CD4-positive, CD25-positive, alpha-beta regulatory T cell (primary cell): ENCODE data around the gene CFAP97D1. TPM values are rescaled to one million over a fixed set of nuclear protein-coding genes. Genes with fewer than 3 reads are reported as not detected.

ENCODE experiments used
- ATAC-seq, 2 donors: fragments of 150-1000 bp; cut with Tn5 transposase; one replicate each; pipeline ENCODE4 v1.10.0; 2021; ENCODE audit warnings: low read depth in 2 of 2, moderate number of reproducible peaks in 2 of 2, moderate library complexity in 1 of 2
- DNase-seq, 3 donors: peaks; one replicate each; pipeline versions ENCODE4 v3.0.0 to v3.0.0-alpha.2; 2012 to 2022; ENCODE audit warnings: mixed read lengths in 1 of 3
- H3K27ac ChIP-seq: one replicate; pipeline ENCODE4 v1.7.0; 2013; ENCODE audit warnings: mild to moderate bottlenecking, low read length; ENCODE audit not compliant: insufficient read depth, poor library complexity, severe bottlenecking
- H3K27me3 ChIP-seq: one replicate; pipeline ENCODE4 v1.7.0; 2013; ENCODE audit warnings: low read length; ENCODE audit not compliant: control insufficient read depth, insufficient read depth
- H3K36me3 ChIP-seq: one replicate; pipeline ENCODE4 v1.7.0; 2013; ENCODE audit warnings: mild to moderate bottlenecking, low read length, moderate library complexity; ENCODE audit not compliant: control insufficient read depth, insufficient read depth
- H3K4me1 ChIP-seq: 2 replicates; pipeline ENCODE4 v1.7.0; 2013; ENCODE audit warnings: mild to moderate bottlenecking, low read length; ENCODE audit not compliant: insufficient read depth, control insufficient read depth, poor library complexity, severe bottlenecking
- H3K4me3 ChIP-seq: one replicate; pipeline ENCODE4 v1.7.0; 2013; ENCODE audit warnings: low read depth, mild to moderate bottlenecking, low read length, moderate library complexity
- H3K9me3 ChIP-seq, 2 experiments: 1 replicate in 1 of 2; 2 replicates in 1 of 2; pipeline ENCODE4 v1.7.0; 2013; ENCODE audit warnings: low read length in 2 of 2, mild to moderate bottlenecking in 1 of 2, moderate library complexity in 1 of 2; ENCODE audit not compliant: control insufficient read depth in 2 of 2
- H3K27ac Mint-ChIP-seq, 3 donors: one replicate each; pipeline ENCODE4 v1.8.0; 2020 to 2022; ENCODE audit warnings: mild to moderate bottlenecking in 3 of 3, mixed read lengths in 3 of 3, moderate library complexity in 2 of 3
- H3K27me3 Mint-ChIP-seq: one replicate; pipeline ENCODE4 v1.8.0; 2022; ENCODE audit warnings: mild to moderate bottlenecking, mixed read lengths
- H3K36me3 Mint-ChIP-seq: one replicate; pipeline ENCODE4 v1.8.0; 2020; ENCODE audit warnings: mixed read lengths
- H3K4me1 Mint-ChIP-seq, 4 donors: one replicate each; pipeline ENCODE4 v1.8.0; 2020 to 2022; ENCODE audit warnings: mixed read lengths in 4 of 4, mild to moderate bottlenecking in 1 of 4
- H3K4me3 Mint-ChIP-seq, 4 donors: one replicate each; pipeline ENCODE4 v1.8.0; 2020 to 2022; ENCODE audit warnings: mild to moderate bottlenecking in 4 of 4, mixed read lengths in 4 of 4, moderate library complexity in 3 of 4
- H3K9me3 Mint-ChIP-seq, 7 donors: one replicate each; pipeline ENCODE4 v1.8.0; 2020 to 2022; ENCODE audit warnings: mixed read lengths in 7 of 7, mild to moderate bottlenecking in 3 of 7, moderate library complexity in 2 of 7
- polyA plus RNA-seq, 4 donors: library from polyadenylated mRNA; unstranded; fragments of 300-500 nt; fragmentation: Illumina TruSeq; gene quantifications; one replicate each; pipeline ENCODE4 v1.2.3, GENCODE V29; 2021
- total RNA-seq: library from RNA; stranded (reverse); gene quantifications from one replicate; pipeline ENCODE4 v1.2.3, GENCODE V29; 2022

Gene CFAP97D1
- total and polyA plus RNA-seq, 5 donors from 2014 or later, result not detected

DNA sequence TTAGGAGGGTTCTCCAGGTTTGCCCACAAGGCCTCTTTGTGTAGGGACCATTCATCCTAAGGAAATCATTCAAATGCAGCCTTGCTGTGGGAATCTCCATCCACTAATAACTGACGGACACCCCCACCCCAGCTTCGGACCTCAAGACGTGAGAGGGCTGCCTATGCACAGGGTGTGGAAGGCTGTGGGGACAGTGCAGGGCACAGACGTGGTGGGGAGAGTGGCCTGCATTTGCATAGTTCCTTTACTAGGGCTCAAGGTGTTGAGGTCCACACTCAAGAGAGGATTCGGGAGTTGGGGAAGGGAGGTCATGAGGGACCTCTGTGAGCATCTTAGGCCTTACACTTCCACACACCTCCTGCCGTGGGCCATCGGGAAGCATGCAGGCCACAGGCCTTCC is 11.3 kb upstream of the CFAP97D1 start:
- H3K4me1 ChIP-seq, result no peaks in the 10 kb centered on the region
- H3K36me3 ChIP-seq, result no peaks in the 10 kb centered on the region

DNA sequence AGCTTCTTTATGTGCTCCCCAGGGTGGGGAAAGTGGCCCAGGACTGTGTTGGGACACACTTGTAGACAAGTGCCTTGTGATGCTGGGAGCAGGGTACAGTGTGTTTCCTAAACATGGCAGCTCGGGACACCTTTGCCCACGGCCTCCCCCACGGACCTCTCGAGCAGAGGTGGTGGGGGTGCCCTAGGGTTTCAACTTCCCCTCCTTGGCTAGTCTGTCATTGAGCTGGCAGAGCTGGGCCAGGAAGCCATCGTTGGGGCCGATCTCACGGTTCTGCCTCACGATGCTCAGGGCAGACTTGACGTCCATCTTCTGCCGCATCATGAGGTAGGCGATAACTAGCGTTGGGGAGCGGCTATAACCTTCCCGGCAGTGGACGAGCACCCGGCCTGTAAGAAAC is 10.8 kb upstream of the CFAP97D1 start:
- Mint-ChIP-seq H3K27ac (no peak overlapping the region), H3K4me3 (no peak overlapping the region), H3K36me3 (peaks cover 24% of the 10 kb centered on the region), H3K9me3 (no peaks in the 10 kb centered on the region), H3K4me1 (peaks cover 0 to 5% (median 0%) of the 10 kb centered on the region in 4 donors), H3K27me3 (peaks cover 4% of the 10 kb centered on the region)
- Histone ChIP-seq H3K27ac (no peak overlapping the region), H3K4me1 (no peaks in the 10 kb centered on the region), H3K9me3 (no peaks in the 10 kb centered on the region), H3K27me3 (no peaks in the 10 kb centered on the region), H3K36me3 (no peaks in the 10 kb centered on the region), H3K4me3 (no peak overlapping the region)
- ATAC-seq (no peak), DNase-seq (no peak)

More for the DNA sequence above, 11.3 kb upstream of the CFAP97D1 start:
- Histone ChIP-seq H3K9me3 (no peaks in the 10 kb centered on the region), H3K27me3 (no peaks in the 10 kb centered on the region), H3K27ac (no peak overlapping the region), H3K4me3 (no peak overlapping the region)
- ATAC-seq (no peak), DNase-seq (no peak)
- Mint-ChIP-seq H3K9me3 (no peaks in the 10 kb centered on the region), H3K4me3 (no peak overlapping the region), H3K4me1 (peaks cover 0 to 5% (median 0%) of the 10 kb centered on the region in 4 donors), H3K27me3 (peaks cover 4% of the 10 kb centered on the region), H3K36me3 (peaks cover 24% of the 10 kb centered on the region), H3K27ac (no peak overlapping the region)

DNA sequence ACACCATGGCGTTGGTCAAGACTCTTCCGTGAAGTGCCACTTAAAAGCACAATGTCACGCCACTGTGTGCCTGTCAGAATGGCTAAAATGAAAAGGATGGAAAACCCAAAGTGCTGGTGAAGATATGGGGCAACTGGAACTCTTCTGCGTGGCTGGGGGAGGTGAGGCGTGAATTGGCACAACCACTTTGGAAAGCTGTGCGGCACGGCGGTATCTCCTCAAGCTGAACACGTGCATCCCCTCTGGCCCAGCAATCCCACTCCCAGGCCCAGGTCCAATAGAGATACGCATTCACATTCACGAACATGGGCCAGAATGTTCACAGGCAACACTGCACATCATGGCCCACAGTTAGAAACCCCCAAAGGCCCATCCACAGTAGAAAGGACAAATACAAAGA is 10.4 kb upstream of the CFAP97D1 start:
- Mint-ChIP-seq H3K4me3 (no peak overlapping the region), H3K27ac (no peak overlapping the region), H3K36me3 (peaks cover 24% of the 10 kb centered on the region), H3K9me3 (no peaks in the 10 kb centered on the region), H3K4me1 (peaks cover 0 to 5% (median 0%) of the 10 kb centered on the region in 4 donors), H3K27me3 (peaks cover 4% of the 10 kb centered on the region)
- no peaks in the 10 kb centered on the region for H3K36me3 ChIP-seq
- H3K4me3 ChIP-seq, result no peak overlapping the region
- no peak for DNase-seq
- no peaks in the 10 kb centered on the region for H3K4me1 ChIP-seq
- no peak overlapping the region for H3K27ac ChIP-seq
- no peaks in the 10 kb centered on the region for H3K27me3 ChIP-seq
- no peaks in the 10 kb centered on the region for H3K9me3 ChIP-seq
- no peak for ATAC-seq

DNA sequence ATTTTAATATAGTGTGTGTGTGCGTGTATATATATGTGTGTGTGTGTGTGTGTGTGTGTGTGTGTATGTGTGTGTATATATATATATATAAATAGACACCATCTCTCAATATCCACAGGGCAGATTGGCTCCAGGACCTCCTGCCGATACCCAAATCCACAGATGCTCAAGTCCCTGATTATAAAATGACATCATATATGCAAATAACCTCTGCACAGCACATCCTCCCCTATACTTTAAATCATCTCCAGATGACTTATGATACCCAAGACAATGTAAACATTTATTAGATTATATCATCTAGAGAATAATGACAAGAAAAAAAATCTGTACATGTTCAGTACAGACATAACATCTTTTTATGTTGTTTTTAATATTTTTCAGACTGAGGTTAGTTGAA is 9.3 kb upstream of the CFAP97D1 start:
- Mint-ChIP-seq H3K4me3 (no peak overlapping the region), H3K9me3 (no peaks in the 10 kb centered on the region), H3K4me1 (peaks cover 0 to 5% (median 0%) of the 10 kb centered on the region in 4 donors), H3K36me3 (peaks cover 24% of the 10 kb centered on the region), H3K27ac (peak overlapping the region in 1 of 3 donors; percentile 5), H3K27me3 (peaks cover 4% of the 10 kb centered on the region)
- ATAC-seq (no peak), DNase-seq (no peak)
- Histone ChIP-seq H3K4me3 (no peak overlapping the region), H3K4me1 (no peaks in the 10 kb centered on the region), H3K27me3 (no peaks in the 10 kb centered on the region), H3K36me3 (no peaks in the 10 kb centered on the region), H3K9me3 (no peaks in the 10 kb centered on the region), H3K27ac (no peak overlapping the region)

DNA sequence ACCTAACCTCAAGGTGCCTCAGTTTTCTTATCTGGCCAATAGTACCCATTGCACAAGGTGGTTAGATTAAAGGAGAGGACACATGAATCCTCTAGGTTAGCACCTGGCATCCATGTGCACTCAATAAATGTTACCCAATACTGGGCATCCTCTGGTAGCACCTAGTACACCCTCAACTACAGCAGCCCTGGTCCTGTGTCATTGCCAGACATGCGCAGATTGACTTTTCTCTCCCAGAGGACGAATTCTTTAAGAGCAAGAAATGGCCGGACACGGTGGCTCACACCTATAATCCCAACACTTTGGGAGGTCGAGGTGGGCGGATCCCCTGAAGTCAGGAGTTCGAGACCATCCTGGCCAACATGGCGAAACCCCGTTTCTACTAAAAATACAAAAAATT is 8.8 kb upstream of the CFAP97D1 start:
- peaks cover 0 to 4% (median 0%) of the 10 kb centered on the region in 4 donors for H3K4me1 Mint-ChIP-seq
- DNase-seq, result no peak

DNA sequence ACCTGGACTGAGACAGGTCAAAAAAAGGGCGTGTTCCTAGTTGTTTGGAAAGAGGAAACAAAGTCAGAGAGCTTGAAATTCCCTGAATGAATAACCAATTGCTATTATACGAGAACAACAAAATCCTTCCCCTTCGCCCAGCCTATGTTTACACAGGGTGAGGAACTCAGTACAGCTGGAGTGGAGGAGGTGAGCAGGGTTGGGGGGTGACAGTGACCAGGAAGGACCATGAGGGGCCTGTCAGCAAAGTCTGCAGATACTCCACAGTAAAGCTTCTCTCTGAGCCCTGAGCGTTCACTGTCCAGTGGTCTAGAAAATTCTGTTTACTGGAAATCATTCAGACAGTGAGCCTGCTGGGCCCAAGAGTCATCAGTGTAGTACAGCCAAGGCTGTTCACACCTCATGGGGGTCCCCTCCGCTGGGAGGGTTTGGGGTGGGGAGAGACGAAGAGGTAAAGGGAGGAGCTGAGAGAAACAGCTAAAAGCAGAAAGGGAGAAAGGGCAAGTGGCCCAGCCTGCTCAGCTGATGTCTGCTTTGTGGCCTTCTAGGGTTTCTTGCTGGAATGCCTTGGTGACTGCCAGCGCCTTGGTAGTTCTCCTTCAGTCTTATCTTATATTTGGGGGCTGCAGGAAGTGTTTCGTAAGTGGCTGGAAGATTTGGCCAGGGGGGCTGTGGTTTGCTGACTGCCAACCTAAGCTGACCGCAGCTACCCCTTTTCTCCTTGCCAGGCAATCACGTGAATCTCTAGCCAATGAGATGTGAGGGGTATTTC is 7.2 kb upstream of the CFAP97D1 start:
- peak overlapping the region in 1 of 4 donors; percentile 56 for H3K4me3 Mint-ChIP-seq
- H3K27me3 ChIP-seq, result no peaks in the 10 kb centered on the region
- H3K4me1 ChIP-seq, result peaks cover 3% of the 10 kb centered on the region
- no peak for ATAC-seq
- H3K36me3 Mint-ChIP-seq, result peaks cover 24% of the 10 kb centered on the region
- no peaks in the 10 kb centered on the region for H3K9me3 ChIP-seq
- H3K9me3 Mint-ChIP-seq, result no peaks in the 10 kb centered on the region
- no peak overlapping the region for H3K27ac ChIP-seq
- H3K4me3 ChIP-seq, result no peak overlapping the region
- no peaks in the 10 kb centered on the region for H3K27me3 Mint-ChIP-seq
- no peaks in the 10 kb centered on the region for H3K36me3 ChIP-seq
- peaks cover 0 to 4% (median 1%) of the 10 kb centered on the region in 4 donors for H3K4me1 Mint-ChIP-seq
- no peak for DNase-seq
- H3K27ac Mint-ChIP-seq, result peak overlapping the region in 1 of 3 donors; percentile 46

More for the DNA sequence above, 8.8 kb upstream of the CFAP97D1 start:
- H3K27ac Mint-ChIP-seq, result peak overlapping the region in 1 of 3 donors; percentile 5
- H3K9me3 Mint-ChIP-seq, result no peaks in the 10 kb centered on the region
- no peak overlapping the region for H3K27ac ChIP-seq
- no peaks in the 10 kb centered on the region for H3K27me3 Mint-ChIP-seq
- peaks cover 24% of the 10 kb centered on the region for H3K36me3 Mint-ChIP-seq
- H3K27me3 ChIP-seq, result no peaks in the 10 kb centered on the region
- H3K36me3 ChIP-seq, result no peaks in the 10 kb centered on the region
- no peaks in the 10 kb centered on the region for H3K4me1 ChIP-seq
- ATAC-seq, result no peak
- no peaks in the 10 kb centered on the region for H3K9me3 ChIP-seq
- H3K4me3 Mint-ChIP-seq, result no peak overlapping the region
- no peak overlapping the region for H3K4me3 ChIP-seq

DNA sequence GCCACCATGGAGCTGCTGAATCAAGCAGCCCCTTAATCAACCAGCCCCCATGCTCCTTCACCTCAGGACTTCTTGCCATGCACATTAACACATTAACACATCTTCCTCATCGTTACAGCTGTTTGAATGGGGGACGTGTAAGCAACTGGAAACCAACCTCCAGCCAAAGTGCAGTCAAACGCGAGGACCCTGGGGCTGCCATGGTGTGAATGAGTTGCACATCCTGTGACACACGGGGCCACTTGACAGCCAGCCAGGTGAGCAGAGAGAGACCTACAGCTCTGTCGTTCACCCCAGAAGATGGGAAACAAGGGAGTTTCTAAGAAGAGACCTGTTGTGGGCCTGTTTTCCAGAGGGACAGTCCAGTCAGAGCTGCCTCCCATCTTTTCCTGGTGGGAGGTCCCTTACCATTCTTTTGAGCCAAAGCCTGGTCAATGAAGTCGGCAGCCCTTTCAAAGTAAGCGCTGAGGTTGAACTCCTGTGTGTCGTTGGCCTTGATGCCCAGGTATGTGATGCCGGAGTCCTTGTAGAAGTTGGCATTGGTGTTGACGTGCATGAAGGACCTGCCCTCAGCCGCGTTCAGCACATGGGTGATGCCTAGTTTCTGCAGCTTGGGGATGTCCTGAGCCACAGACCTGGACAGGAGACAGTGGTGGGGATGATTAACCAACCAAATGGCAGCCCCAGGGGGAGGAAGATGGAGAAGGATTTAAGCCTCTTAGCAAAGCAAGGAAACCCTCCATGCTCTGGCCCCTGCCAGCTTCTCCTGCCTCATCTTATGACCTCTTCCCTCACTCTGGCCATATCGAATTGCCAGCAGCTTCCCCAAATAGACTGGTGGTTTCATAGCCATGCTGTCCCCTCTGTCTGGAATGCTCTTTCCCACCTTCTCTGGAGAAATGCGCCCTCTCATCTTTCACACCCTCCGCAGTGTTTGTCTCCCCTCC is 5.7 kb upstream of the CFAP97D1 start:
- ATAC-seq, result no peak
- Histone ChIP-seq H3K36me3 (no peaks in the 10 kb centered on the region), H3K4me1 (peaks cover 10% of the 10 kb centered on the region), H3K27ac (no peak overlapping the region), H3K4me3 (no peak overlapping the region), H3K27me3 (peaks cover 3% of the 10 kb centered on the region), H3K9me3 (no peaks in the 10 kb centered on the region)
- no peaks in the 10 kb centered on the region for H3K9me3 Mint-ChIP-seq
- H3K4me1 Mint-ChIP-seq, result peaks cover 0 to 11% (median 4%) of the 10 kb centered on the region in 4 donors
- DNase-seq, result no peak
- no peaks in the 10 kb centered on the region for H3K27me3 Mint-ChIP-seq
- H3K27ac Mint-ChIP-seq, result no peak overlapping the region
- H3K4me3 Mint-ChIP-seq, result peak overlapping the region in 1 of 4 donors; percentile 38
- peaks cover 19% of the 10 kb centered on the region for H3K36me3 Mint-ChIP-seq
